Panc1 (cell line): ENCODE data around the gene VSIG2.

Experiments used
- CTCF ChIP-seq: fragments of 450-650 bp; IDR thresholded peaks from 2 replicates; pipeline ENCODE4 v1.5.1; 2017; ENCODE audit warnings: mild to moderate bottlenecking
- POLR2AphosphoS5 ChIP-seq: IDR thresholded peaks from 2 replicates; pipeline ENCODE4 v1.6.1; 2012; ENCODE audit warnings: mild to moderate bottlenecking, low read depth, low read length, moderate library complexity
- TCF7L2 ChIP-seq: IDR thresholded peaks from 2 replicates; pipeline ENCODE4 v1.6.1; 2011; ENCODE audit warnings: mild to moderate bottlenecking, low read depth, low read length, inconsistent platforms
- TF ChIP-seq, protein P1 (sequence below), 2 experiments: IDR thresholded peaks; 2 replicates each; pipeline ENCODE4 v1.6.1; 2011 to 2012; ENCODE audit warnings: low read depth in 2 of 2, control low read depth in 1 of 2, low read length in 1 of 2, mild to moderate bottlenecking in 1 of 2, moderate library complexity in 1 of 2; ENCODE audit not compliant: insufficient read depth in 1 of 2

DNA sequence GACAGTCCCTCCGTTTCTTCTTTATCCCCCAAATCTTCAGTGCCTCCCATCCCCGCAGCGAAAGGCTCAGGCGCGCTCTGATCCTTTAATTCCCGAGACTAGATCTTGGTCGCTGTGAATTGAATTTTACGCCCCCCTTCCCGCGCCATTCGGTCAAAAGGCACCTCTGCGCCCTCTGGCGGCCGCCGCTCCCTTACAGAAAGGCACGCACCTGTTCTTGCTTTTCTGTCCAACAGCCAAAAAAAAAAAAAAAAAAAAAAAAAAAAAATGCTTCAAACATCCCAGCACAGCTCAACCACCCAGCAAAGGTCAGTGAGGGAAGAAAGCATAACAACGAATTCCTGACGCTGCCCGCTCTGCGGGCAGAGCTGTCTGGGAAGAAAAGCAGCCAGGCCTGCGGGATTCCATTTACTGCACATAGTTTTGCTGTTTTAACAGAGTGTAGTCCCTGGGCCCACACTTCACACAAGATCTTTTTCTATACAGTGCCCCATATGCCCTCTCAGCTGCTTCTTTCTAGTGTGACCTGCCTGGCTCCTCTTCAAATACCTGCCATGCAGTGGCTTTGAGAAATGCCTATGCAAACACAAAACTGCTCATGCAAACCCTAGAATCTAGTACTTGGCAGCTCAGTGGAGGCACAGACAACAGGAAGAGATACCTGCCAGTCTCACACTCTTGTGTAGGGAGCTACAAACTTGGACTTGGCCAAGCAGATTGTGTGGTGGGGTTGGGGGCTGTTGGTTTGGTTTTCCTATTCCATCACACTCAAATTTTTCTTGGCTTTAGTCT, 11.3 kb upstream of the VSIG2 start:
- peak; percentile 96 for TF ChIP-seq CTCF
- TF ChIP-seq, protein P1, sequence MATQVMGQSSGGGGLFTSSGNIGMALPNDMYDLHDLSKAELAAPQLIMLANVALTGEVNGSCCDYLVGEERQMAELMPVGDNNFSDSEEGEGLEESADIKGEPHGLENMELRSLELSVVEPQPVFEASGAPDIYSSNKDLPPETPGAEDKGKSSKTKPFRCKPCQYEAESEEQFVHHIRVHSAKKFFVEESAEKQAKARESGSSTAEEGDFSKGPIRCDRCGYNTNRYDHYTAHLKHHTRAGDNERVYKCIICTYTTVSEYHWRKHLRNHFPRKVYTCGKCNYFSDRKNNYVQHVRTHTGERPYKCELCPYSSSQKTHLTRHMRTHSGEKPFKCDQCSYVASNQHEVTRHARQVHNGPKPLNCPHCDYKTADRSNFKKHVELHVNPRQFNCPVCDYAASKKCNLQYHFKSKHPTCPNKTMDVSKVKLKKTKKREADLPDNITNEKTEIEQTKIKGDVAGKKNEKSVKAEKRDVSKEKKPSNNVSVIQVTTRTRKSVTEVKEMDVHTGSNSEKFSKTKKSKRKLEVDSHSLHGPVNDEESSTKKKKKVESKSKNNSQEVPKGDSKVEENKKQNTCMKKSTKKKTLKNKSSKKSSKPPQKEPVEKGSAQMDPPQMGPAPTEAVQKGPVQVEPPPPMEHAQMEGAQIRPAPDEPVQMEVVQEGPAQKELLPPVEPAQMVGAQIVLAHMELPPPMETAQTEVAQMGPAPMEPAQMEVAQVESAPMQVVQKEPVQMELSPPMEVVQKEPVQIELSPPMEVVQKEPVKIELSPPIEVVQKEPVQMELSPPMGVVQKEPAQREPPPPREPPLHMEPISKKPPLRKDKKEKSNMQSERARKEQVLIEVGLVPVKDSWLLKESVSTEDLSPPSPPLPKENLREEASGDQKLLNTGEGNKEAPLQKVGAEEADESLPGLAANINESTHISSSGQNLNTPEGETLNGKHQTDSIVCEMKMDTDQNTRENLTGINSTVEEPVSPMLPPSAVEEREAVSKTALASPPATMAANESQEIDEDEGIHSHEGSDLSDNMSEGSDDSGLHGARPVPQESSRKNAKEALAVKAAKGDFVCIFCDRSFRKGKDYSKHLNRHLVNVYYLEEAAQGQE (IDR thresholded peaks at IDR 0.05; ENCODE audit: insufficient read depth in 1 of 2, low read depth in 2 of 2, low read length in 1 of 2) = no peak
- TF ChIP-seq TCF7L2 = no peak
- TF ChIP-seq POLR2AphosphoS5 = no peak
